HG03460 (cell line): ENCODE results near the gene CFAP299.
"Not testable (repeated sequence)": the region's sequence is repeated elsewhere in the genome, so short reads cannot be mapped to it uniquely, and the experiment has no call there.

ENCODE experiments used
- ATAC-seq: cut with Tn5 transposase; IDR thresholded peaks from one replicate; pipeline ENCODE4 v1.9.1; 2021; ENCODE audit not compliant: unreplicated experiment

CFAP299 gene

GRCh38 chr4:80705311-80705710 is 369.8 kb downstream of the CFAP299 start:
- no peak for ATAC-seq

GRCh38 chr4:80709082-80709869 is 373.7 kb downstream of the CFAP299 start:
- no peak for ATAC-seq

GRCh38 chr4:80710748-80711451 is 375.4 kb downstream of the CFAP299 start:
- ATAC-seq: no peak

GRCh38 chr4:80711956-80712355 is 376.4 kb downstream of the CFAP299 start:
- no peak for ATAC-seq

- ATAC-seq: no peak
These were observed 377.9 kb downstream of the CFAP299 start for GRCh38 chr4:80713409-80713808.

GRCh38 chr4:80717204-80717603 is 381.7 kb downstream of the CFAP299 start:
- ATAC-seq: no peak

GRCh38 chr4:80726471-80726870 is 390.9 kb downstream of the CFAP299 start:
- no peak for ATAC-seq

- ATAC-seq: no peak
These were observed 394.6 kb downstream of the CFAP299 start for GRCh38 chr4:80730158-80730557.

GRCh38 chr4:80731436-80731835 is 395.9 kb downstream of the CFAP299 start:
- ATAC-seq: no peak

- no peak for ATAC-seq
These were observed 396.5 kb downstream of the CFAP299 start for GRCh38 chr4:80732010-80732409.

GRCh38 chr4:80740375-80740774 is 404.8 kb downstream of the CFAP299 start:
- ATAC-seq: no peak

GRCh38 chr4:80749558-80749957 is 414.0 kb downstream of the CFAP299 start:
- ATAC-seq: not testable (repeated sequence)

- ATAC-seq: no peak
These were observed 415.7 kb downstream of the CFAP299 start for GRCh38 chr4:80751200-80751599.

- ATAC-seq: no peak
These were observed 432.4 kb downstream of the CFAP299 start for GRCh38 chr4:80767944-80768343.

GRCh38 chr4:80776168-80776567 is 440.6 kb downstream of the CFAP299 start:
- ATAC-seq: no peak

- ATAC-seq: no peak
These were observed 445.9 kb downstream of the CFAP299 start for GRCh38 chr4:80781431-80781830.

- ATAC-seq: no peak
These were observed 451.8 kb downstream of the CFAP299 start for GRCh38 chr4:80787306-80787705.

GRCh38 chr4:80788798-80789197 is 453.3 kb downstream of the CFAP299 start:
- no peak for ATAC-seq

GRCh38 chr4:80790152-80790551 is 454.6 kb downstream of the CFAP299 start:
- no peak for ATAC-seq

GRCh38 chr4:80793660-80794059 is 458.1 kb downstream of the CFAP299 start:
- not testable (repeated sequence) for ATAC-seq

- ATAC-seq: no peak
These were observed 462.6 kb downstream of the CFAP299 start for GRCh38 chr4:80798082-80798481.

GRCh38 chr4:80800719-80801118 is 465.2 kb downstream of the CFAP299 start:
- ATAC-seq: not testable (repeated sequence)
